Activated CD8-positive, alpha-beta memory T cell treated with anti-CD3 and anti-CD28 coated beads, Interleukin-2, amount 50 U/mL, for 1 hour (primary cell): ENCODE measurements around the gene CACNA1F.
"Not testable (repeated sequence)": the region's sequence is repeated elsewhere in the genome, so short reads cannot be mapped to it uniquely, and the experiment has no call there.

Experiments
- DNase-seq: peaks from one replicate; pipeline ENCODE4 v3.0.0-alpha.2; 2020; ENCODE audit errors: extremely low read depth

CACNA1F gene

DNA sequence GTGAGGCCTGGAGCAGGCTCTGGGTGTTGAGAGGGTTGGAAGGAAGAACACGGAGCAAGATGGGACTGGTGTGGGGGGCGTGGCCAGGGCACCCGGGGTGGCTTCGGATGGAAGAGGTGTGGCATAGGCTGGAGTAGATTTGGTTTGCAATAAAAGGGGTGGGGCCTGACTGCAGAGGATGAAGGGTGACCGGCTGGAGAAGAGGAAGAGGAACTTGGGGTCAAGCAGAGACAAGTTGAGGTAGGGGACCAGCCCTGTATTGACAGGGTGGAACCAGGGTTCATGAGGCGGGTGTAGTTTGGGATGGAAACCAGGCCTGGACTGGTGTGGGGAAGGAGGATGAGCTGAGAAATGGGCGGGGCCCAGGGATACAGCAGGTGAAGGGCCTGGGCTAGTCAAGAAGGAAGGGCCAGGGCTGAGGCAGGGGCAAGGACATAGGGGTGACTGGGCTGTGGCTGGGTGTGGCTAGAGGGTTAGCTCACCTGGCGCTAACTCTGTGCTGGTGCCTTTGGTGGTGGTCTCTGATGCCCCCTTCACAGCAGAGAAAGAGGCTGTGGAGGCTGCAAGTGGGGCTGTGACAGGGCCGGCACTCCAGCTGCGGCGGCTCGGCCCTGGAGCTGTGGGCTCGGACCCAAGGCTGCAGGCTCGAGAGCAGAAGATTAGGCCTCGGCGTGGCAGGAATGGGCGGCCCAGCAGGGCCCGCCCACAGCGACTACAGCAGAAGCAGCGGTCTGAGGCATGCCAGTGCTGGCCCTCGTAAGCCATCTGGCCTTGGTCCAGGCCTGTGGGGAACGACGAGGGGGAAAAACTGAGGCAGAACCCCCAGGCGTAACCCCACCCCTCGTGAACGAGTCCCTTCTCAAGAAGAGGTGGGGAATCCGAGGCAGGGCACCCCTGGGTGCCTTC is 56.5 kb downstream of the CACNA1F start:
- no peak for DNase-seq

DNA sequence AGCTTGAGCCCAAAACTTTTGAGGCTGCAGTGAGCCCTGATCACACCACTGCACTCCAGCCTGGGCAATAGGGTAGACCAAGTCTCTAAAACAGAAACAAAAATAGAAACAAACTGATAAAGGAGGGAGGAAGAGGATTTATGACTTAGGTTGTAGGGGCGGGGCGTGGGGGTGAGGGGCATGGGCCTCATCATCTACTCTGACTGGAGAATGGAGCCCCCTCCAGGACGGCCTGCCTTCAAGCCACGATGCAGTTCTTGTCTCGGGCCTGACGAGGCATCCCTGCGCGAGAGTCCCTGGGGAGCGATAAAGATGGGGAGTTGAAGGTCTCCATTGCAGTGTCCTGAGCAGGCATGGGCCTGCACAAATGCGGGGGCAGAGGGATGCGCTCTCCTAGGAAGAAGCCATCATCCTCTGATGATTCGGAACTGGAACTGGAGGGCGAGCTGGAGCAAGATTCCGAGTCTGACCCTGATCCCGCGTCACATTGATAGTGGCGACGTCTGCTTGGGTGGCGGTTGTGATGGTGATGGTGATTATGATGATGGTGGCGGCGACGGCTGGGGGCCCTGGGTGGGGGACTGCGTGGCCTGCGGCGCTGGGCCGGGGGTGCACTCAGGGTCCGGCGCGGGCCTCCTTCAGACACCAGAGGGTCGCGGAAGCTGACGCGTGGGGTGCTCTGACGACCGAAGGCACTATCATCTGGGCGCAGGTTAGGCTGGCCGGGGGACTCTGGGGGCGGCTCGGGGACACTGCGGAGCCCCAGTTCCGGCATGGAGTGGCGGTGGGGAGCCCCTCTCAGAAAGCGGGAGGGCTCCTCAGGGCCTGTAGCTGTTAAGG is 57.5 kb downstream of the CACNA1F start:
- no peak for DNase-seq

DNA sequence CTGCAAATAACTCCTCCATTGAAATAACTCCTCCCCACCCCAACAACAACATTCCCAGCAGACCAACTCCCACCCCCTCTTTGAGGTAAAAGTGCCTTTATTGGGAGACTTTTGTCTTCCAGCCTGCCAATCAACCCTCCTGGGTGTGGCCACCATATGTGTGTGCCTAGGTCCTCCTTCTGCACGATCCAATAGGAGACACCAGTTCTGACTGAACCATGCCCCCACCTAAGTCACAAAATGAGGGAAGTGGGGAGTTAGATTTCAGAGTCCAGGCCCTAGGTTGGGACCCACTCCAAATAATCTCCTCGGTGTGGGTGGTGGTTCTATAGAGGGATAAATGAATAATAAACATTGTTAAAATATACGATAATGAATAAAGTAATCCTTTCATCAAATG is 58.4 kb downstream of the CACNA1F start:
- DNase-seq: no peak

DNA sequence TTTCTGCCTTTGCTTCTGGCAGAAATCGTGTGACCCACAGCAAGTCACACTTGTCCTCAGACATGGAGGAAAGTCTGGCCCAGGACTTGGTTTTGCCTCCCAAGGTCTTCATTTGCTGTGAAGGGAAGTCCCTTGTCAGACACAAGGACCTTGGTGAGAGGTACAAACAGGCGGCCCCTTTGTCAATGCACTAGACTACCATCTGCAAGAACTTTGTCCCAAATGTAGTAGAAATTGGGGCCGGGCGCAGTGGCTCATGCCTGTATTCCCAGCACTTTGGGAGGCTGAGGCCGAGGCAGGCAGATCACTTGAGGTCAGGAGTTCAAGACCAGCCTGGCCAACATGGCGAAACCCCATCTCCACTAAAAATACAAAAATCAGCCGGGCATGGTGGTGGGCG is 59.6 kb downstream of the CACNA1F start:
- DNase-seq: not testable (repeated sequence)

DNA sequence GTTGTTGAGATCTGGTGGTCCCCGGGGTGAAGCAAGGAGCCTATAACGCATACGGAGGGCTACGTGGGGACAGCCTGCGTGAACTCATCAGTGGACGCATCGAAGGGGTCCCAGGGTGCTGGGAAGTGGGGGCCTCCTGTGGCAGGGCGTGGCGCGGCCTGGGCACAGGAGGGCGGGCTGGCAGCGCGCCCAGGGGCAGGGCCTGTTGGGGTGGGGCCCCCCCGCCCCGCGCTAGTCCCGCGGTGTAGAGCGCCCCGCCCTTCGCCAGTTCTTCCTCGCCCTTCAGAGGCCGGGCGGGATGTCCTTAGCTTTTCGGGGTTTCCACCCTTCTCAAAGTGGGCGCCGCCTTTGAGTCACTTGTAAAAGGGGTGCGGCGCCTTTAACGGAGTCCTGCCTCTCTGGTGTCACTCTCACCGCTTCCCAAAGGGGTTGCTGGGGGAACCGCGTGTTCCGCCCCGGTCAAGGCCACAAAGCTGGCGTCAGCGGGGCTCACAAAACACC is 60.8 kb downstream of the CACNA1F start:
- no peak for DNase-seq

DNA sequence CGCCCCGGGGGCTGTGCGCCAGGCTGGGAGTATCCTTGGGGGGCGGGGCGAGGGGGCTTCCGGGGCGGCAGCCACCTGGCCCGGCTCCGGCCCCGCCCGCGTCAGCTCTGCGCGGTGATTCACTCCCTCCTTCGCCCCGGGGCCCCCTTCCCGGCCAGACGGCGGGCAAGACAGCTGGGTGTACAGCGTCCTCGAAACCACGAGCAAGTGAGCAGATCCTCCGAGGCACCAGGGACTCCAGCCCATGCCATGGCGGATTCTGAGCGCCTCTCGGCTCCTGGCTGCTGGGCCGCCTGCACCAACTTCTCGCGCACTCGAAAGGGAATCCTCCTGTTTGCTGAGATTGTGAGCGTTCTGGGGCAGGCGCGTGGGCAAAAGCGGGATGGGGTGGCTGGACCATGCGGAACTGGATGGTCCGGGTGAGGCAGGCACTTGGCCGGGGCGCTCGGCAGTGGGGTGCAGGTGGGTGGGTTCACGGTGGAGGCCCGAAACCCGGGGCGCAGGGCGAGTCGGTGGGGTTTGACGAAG is 61.3 kb downstream of the CACNA1F start, which contains the start of gene PLP2:
TSS of gene PLP2 (plus strand) at position 147 of the 528 bp plus-strand sequence. CDS start at position 250, 103 bp downstream.
- peak; percentile 50 for DNase-seq

DNA sequence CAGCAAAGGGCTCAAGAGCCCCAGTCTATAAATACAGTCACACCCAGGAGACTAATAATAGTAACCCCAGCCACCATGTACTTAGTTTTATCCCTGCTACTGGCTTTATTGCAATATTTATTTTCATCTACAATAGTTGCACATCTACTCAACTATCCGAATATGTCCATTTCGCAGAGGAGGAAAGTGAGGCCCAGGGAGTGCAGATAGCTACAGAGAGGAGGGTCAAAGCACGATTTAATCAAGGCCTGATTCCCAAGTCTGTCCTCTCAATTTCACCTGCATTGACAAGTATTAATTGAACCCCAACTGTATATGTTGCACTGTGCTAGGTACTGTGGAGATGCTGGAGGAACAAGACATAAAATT is 65.4 kb downstream of the CACNA1F start:
- no peak for DNase-seq

DNA sequence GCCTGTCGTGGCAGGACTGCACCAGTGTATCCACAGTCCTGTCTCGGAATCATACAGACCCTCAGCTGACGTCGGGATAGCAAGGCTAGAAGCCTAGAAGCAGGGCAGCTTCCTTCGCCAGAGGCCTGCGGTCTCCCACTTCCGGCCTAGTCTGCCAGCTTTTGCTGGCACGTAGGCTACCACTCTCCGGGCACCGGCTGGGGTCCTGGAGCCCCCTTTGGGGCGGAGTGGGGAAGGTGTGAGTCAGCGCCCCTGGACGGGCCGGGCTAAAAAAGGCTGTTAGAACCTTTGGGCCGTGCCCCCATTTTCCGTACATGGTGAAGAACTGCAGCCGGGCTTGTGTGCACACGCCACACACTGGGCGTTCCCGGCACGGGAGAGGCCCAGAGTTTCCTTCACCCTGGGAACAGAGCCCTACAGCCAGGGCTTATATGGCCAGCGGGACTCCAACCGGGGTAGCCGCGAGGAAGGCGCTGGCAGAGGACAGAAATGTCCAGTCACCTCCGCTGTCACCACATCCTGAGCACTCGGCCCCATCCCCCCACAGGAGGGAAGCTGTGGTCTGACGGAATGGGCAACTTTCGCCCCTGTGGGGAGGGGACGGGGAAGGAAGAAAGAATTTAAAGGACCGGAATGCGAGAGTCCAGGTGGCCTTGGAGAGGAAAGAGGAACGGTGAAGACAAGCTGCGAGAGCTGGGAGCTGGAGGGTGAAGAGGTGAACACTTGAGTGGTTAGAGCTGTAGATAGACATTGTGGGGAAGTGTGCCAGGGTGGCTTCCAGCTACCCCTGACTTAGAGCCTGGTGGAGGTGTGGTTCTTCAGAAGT is 66.0 kb downstream of the CACNA1F start:
- DNase-seq: peak; percentile 56

DNA sequence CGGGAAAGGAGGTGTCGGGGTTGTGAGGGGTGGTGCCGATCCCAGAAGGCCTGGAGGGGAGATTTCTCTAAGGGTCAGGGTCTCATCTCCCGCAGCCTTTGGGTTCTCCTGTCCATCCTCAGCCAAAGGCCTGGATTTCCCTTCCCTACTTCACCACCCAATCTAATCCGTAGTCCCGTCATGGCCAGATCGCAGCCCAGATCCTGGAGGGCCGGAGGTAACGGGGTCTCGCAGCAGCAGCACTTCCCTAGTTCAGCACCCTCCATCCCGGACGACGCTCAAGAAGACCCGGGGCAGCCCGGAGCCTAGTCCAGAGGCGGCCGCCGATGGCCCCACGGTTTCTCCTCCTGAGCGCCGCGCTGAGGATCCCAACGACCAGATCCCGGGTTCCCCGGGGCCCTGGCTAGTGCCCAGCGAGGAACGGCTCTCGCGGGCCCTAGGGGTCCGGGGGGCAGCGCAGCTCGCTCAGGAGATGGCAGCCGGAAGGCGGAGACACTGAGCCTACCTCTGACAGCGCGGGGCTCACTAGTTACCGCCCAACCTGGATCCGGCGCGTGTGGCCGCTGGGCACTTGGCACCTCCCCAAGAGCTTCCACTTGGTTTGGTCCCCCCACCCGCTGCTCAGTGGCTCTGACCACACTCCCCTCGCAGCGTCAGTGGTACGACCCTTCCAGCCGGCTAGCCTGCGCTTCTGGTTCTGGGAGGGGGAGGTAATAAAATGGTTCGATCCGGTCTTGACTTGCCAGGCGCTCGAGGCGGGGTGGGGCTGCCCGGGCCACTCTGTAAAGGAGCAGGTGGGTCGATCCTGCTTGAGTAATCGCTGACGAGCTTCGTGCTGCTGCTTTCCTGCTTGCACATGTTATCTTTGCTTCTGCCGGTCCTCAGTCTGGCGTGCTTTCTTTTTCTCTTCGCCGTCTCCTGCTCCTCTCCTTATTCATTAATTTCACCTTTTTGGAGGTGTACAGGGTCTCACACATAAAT is 66.9 kb downstream of the CACNA1F start:
- peak; percentile 52 for DNase-seq

DNA sequence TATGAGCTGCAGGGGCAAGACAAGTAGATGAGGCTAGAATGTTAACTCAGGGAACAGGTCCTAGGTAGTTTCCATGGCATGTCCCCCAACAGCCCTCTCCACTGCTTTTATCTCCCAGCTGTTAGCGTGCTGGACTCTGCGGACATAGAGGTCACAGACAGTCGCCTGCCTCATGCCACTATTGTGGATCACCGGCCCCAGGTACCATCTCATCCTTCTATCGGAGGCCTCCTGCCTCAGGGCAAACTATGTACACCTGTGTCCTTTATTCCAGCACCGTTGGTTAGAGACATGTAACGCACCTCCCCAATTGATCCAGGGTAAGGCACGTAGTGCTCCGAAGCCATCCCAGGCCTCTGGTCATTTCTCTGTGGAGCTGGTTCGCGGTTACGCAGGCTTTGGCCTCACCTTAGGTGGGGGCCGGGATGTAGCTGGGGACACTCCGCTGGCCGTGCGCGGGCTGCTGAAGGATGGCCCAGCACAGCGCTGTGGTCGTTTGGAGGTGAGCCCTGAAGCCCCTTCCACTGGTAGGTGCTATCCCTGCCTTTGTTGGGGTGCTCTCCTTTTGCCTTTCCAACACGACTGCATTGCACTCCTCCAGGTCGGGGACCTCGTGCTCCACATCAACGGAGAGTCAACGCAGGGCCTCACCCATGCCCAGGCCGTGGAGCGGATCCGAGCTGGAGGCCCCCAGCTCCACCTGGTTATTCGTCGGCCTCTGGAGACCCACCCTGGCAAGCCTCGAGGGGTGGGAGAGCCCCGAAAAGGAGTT is 68.4 kb downstream of the CACNA1F start:
- no peak for DNase-seq

DNA sequence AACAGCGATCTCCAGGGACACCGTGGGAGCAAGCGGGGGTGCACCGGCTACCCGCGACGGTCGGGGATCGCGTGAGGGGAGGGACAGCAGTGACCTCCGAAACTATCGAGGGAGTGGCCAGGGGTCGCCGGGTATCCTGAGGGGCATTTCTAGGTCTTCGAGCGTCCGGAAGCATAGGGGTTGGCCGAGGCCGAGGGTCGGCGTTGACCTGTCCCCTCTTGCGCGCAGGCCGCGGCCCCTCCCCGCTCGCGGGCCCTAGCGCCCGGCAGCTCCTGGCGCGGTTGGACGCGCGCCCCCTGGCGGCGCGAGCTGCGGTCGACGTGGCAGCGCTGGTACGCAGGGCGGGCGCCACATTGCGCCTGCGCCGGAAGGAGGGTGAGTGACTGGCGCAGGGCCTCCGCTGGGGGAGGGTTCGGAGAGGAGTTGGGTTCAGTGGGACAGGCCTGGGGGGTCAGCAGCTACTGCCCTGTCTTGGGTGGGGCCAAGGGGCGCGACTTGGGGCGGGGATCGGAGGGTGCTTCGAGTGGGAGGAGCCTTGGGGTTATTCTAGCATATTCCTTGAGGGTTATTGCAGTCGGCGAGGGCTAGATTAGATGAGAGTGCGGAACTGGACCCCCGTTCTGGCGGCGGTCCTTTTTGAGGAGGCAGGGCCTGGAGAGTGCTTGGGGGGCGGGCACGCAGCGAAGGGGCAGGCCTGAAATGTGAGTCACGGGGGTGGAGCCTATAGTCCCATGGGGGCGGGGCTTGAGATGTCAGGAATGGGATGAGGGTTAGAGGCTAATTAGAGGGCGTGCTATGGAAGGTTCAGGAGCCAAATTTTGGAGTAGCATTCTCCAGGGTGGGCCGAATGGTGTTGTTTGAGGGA is 69.4 kb downstream of the CACNA1F start:
- no peak for DNase-seq

DNA sequence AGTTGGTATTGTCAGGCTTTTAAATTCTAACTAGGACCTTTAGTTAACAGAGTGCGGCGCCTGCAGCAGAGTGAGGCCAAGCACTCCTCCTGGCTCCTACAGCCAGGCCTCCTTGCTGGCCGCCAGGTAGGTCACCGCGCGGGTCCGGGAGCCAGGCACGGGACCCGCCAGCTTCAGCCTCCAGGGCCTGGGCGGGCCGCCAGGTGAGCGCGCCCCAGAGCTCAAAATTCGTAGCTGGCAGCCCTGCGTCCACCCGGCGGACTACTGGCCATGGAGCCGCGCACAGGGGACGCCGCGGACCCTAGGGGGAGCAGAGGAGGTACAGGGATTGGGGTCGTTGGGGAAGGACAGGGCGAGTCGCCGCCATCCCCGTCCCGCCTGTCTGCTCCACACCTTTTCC is 70.5 kb downstream of the CACNA1F start, which contains the start of gene MAGIX:
TSS of gene MAGIX (plus strand) at position 139 of the 400 bp plus-strand sequence. CDS start at position 271, 132 bp downstream.
- DNase-seq: no peak

DNA sequence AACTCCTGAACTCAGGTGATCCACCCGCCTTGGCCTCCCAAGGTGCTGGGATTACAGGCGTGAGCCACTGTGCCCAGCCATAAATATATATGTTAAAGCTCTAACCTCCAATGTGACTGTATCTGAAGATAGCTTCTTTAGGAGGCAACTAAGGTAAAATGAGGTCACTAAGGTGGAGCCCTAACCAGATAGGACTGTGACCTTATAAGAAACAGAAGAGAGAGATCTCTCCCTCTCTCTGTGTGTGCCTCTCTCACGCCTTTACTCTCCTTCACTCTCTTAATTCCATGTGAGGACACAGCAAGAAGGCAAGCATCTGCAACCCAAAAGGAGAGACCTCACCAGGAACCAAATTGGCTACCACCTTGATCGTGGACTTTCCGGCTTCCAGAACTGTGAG is 71.5 kb downstream of the CACNA1F start:
- DNase-seq: no peak

DNA sequence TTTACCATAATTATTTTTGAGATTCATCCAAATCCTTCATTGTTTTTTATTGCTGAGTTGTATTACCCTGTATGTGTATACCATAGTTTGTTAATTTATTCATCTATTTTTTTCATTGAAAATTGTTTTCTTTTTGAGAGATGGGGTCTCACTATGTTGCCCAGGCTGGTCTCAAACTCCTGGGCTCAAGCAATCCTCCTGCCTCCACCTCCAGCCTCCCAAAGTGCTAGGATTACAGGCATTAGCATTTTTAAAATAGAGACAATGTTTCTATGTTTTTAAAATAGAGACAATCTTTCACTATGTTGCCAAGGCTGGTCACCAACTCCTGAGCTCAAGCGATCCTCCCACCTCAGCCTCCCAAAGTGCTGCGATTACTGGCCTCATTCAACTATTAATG is 72.2 kb downstream of the CACNA1F start:
- DNase-seq: no peak

DNA sequence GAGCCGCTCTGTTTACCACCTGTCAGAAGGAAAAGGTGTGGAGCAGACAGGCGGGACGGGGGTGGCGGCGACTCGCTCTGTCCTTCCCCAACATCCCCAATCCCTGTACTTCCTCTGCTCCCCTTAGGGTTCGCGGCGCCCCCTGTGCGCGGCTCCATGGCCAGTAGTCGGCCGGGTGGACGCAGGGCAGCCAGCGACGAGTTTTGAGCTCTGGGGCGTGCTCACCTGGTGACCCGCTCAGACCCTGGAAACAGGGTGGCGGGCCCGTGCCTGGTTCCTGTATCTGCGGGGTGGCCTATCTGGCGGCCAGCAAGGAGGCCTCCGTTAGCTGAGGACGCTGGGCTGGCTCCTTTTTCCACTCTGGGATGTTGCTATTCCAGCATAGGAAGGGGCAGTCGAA is 75.9 kb downstream of the CACNA1F start:
- no peak for DNase-seq

DNA sequence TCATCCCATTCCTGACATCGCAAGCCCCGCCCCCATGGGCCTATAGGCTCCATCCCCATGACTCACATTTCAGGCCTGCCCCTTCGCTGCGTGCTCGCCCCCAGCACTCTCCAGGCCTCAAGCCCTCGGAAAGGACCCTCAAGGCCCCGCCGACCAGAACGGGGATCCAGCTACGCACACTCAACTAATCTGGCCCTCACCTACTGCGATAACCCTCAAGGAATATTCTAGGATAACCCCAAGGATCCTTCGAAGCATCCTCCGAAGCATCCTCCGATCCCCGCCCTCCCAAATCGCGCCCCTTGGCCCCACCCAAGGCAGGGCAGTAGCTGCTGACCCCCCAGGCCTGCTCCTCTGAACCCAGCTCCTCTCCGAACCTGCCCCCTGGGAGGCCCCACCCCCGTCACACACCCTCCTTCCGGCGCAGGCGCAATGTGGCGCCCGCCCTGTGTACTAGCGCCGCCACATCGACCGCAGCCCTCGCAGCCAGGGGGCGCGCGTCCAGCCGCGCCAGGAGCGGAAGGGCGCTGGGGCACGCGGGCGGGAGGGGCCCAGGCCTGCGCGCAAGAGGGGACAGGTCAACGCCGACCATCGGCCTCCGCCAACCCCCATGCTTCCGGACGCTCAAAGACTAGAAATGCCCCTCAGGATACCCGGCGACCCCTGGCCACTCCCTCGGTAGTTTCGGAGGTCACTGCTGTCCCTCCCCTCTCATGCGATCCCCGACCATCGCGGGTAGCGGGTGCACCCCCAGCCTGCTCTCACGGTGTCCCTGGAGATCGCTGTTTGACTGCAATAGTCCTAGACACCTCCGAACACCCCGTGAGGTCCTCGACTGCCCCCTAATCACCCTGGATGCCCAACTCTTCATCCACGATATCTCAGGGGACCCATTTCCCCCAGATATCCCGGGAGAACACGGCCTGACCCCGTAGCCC is 77.0 kb downstream of the CACNA1F start:
- peak; percentile 57 for DNase-seq

DNA sequence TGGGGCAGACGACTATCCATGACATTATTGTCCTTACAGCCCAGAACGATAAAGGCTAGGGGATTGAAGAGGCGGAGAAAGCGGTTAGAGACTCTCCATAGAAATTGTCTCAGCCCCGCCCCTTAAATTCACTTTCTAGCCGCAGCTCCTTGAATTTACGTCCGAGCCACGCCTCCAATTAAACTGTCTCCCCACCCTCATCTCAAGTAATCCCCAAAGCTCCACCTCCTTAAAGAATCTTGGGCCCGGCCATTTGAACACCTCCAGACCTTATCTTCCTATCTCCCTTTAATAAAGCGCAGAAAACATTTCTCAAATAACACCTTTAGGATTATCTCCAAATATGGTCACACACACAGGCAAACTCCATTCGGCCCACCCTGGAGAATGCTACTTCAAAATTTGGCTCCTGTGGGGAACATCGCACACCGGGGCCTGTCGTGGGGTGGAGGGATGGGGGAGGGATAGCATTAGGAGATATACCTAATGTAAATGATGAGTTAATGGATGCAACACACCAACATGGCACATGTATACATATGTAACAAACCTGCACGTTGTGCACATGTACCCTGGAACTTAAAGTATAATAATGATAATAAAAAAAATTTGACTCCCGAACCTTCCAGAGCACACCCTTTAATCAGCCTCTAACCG is 77.8 kb downstream of the CACNA1F start:
- no peak for DNase-seq
